ENCODE results near the gene MED8. TPM values are rescaled to one million over a fixed set of nuclear protein-coding genes. Genes with fewer than 3 reads are reported as not detected.

MED8 gene
- total and polyA plus RNA-seq, 2 donors from 2014 or later = 36.5 to 44.3 TPM

DNA sequence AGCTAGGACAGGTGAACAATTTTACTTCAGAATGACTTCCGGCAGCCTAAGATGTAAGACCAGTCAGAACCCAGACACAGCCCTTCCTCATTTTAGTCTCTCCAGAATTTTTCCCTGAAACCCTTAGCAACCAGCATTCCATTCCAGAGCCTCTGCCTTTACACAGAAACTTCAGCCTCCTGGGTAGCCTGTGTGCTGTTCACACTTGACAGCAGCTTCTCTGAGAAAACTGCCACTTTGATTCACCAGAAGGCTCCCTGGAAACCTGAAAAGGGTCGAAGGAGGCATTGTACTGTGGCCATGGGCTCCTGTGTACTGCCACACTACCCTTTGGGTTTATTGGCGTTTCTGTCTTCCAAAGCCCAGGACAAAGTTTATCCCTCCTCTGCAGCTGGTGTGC is 46.8 kb upstream of the MED8 start:
- Histone ChIP-seq H3K9ac (ENCODE audit: low read length in 3 of 3) (no peak overlapping the region), H3K4me3 (ENCODE audit: low read length in 3 of 3) (no peak overlapping the region), H3K4me1 (ENCODE audit: control insufficient read depth in 2 of 3, insufficient read depth in 2 of 3, low read depth in 1 of 3, low read length in 3 of 3) (peaks cover 0 to 10% (median 6%) of the 10 kb centered on the region in 3 donors), H3K27ac (ENCODE audit: low read depth in 2 of 2, low read length in 2 of 2) (no peak overlapping the region), H3K27me3 (ENCODE audit: control insufficient read depth, insufficient read depth, low read length) (no peaks in the 10 kb centered on the region), H3K9me3 (ENCODE audit: control insufficient read depth in 2 of 3, insufficient read depth in 1 of 3, low read length in 3 of 3) (no peaks in the 10 kb centered on the region), H3K36me3 (ENCODE audit: control insufficient read depth in 2 of 3, insufficient read depth in 3 of 3, low read length in 3 of 3) (peaks cover 3 to 66% (median 50%) of the 10 kb centered on the region in 3 donors)
- TF ChIP-seq, protein P1, sequence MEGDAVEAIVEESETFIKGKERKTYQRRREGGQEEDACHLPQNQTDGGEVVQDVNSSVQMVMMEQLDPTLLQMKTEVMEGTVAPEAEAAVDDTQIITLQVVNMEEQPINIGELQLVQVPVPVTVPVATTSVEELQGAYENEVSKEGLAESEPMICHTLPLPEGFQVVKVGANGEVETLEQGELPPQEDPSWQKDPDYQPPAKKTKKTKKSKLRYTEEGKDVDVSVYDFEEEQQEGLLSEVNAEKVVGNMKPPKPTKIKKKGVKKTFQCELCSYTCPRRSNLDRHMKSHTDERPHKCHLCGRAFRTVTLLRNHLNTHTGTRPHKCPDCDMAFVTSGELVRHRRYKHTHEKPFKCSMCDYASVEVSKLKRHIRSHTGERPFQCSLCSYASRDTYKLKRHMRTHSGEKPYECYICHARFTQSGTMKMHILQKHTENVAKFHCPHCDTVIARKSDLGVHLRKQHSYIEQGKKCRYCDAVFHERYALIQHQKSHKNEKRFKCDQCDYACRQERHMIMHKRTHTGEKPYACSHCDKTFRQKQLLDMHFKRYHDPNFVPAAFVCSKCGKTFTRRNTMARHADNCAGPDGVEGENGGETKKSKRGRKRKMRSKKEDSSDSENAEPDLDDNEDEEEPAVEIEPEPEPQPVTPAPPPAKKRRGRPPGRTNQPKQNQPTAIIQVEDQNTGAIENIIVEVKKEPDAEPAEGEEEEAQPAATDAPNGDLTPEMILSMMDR (IDR thresholded peaks at IDR 0.05; ENCODE audit: borderline replicate concordance, extremely low read depth, insufficient read depth) = no peak
- DNase-seq (no peak), FAIRE-seq (no peak)
- intact Hi-C loops (cut with DNase I) = no loop called here

DNA sequence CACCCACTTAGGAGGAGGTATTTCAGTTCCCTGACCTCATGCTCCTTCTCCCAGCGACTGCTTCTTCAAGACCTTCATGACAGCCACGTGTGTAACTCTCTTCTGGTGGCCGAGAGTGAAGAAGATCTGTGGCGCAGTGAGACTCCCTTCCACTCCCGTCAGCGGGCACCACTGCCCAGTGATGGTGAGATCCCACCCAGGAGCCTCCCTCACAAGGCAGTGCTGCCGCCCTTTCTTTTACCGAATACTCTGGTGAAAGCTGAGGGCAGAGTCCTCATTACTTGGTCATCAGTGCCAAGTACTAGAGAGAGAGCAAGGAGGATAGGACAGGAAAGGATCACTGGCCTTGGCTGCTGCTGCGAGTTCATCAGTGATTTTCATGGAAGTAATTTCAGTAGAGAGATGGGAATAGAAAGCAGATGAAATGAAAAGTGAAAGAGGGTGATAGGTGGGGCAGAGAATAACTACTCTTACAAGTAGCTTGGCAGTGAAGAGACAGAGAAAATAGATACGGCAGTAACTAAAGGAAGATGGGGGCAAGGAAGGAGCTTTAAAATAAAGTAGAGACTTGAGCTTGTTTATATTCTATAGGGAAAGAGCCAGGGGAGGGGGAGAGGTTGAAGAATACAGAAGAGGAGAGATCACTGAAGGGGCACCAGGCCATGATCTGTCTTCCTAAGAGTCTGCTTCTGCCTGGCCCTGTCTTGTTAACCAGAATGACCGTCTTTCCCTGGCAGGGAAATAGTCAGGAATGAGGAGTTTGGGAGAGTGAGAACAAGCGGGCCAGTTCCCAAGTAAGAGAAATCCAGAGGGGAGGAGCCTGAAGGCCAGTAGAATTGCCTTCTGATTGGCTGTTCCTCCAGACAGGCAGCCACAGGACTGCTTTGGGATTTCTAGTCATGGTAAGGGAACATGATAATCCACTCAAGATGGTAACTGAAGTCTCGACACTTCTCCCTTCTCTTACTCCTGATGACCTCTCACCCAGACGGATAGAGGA is 45.8 kb upstream of the MED8 start:
- TF ChIP-seq, protein P1 (IDR thresholded peaks at IDR 0.05; ENCODE audit: borderline replicate concordance, extremely low read depth, insufficient read depth) = no peak

GRCh38 chr1:43434256-43434655 is 44.7 kb upstream of the MED8 start:
- no peaks in the 10 kb centered on the region for H3K9me3 ChIP-seq (ENCODE audit: control insufficient read depth in 2 of 3, insufficient read depth in 1 of 3, low read length in 3 of 3)
- peak in 1 of 5 donors; percentile 25 for DNase-seq
- no peak overlapping the region for H3K4me3 ChIP-seq (ENCODE audit: low read length in 3 of 3)
- FAIRE-seq = no peak
- no peak overlapping the region for H3K27ac ChIP-seq (ENCODE audit: low read depth in 2 of 2, low read length in 2 of 2)
- TF ChIP-seq, protein P1 (IDR thresholded peaks at IDR 0.05; ENCODE audit: borderline replicate concordance, extremely low read depth, insufficient read depth) = no peak
- H3K36me3 ChIP-seq (ENCODE audit: control insufficient read depth in 2 of 3, insufficient read depth in 3 of 3, low read length in 3 of 3) = peaks cover 0 to 67% (median 55%) of the 10 kb centered on the region in 3 donors
- intact Hi-C loops (cut with DNase I) = no loop called here
- no peak overlapping the region for H3K9ac ChIP-seq (ENCODE audit: low read length in 3 of 3)
- no peaks in the 10 kb centered on the region for H3K27me3 ChIP-seq (ENCODE audit: control insufficient read depth, insufficient read depth, low read length)
- H3K4me1 ChIP-seq (ENCODE audit: control insufficient read depth in 2 of 3, insufficient read depth in 2 of 3, low read depth in 1 of 3, low read length in 3 of 3) = peaks cover 0 to 10% (median 6%) of the 10 kb centered on the region in 3 donors

More for the DNA sequence above, 45.8 kb upstream of the MED8 start:
- Histone ChIP-seq H3K36me3 (ENCODE audit: control insufficient read depth in 2 of 3, insufficient read depth in 3 of 3, low read length in 3 of 3) (peaks cover 3 to 66% (median 53%) of the 10 kb centered on the region in 3 donors), H3K27ac (ENCODE audit: low read depth in 2 of 2, low read length in 2 of 2) (peak overlapping the region in 1 of 2 donors; percentile 47), H3K9me3 (ENCODE audit: control insufficient read depth in 2 of 3, insufficient read depth in 1 of 3, low read length in 3 of 3) (no peaks in the 10 kb centered on the region), H3K4me3 (ENCODE audit: low read length in 3 of 3) (no peak overlapping the region), H3K9ac (ENCODE audit: low read length in 3 of 3) (no peak overlapping the region), H3K4me1 (ENCODE audit: control insufficient read depth in 2 of 3, insufficient read depth in 2 of 3, low read depth in 1 of 3, low read length in 3 of 3) (peaks cover 0 to 10% (median 6%) of the 10 kb centered on the region in 3 donors), H3K27me3 (ENCODE audit: control insufficient read depth, insufficient read depth, low read length) (no peaks in the 10 kb centered on the region)
- FAIRE-seq = no peak
- peak in 2 of 5 donors; percentile 13 to 52 for DNase-seq
- intact Hi-C loops (cut with DNase I) = no loop called here
